ENCODE measurements around the gene ALDH8A1.
"Not testable (repeated sequence)": the region's sequence is repeated elsewhere in the genome, so short reads cannot be mapped to it uniquely, and the experiment has no call there.

ALDH8A1 gene

DNA sequence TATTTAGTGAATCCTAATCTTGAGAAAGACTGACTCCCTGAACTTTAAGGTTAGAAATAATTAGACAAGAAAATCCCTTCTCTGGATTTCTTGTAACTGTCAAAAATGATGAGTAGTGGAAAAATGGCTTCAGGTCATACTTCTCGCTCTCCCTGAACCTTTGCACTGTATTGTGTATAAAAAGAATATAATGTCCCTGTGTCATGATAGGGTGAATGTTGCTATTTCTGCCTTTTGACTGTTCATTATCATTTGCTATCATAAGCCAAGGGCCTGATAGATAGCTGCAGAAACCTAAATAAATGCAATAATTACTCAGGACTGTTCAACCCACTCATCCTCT lies 39.3 kb downstream of the ALDH8A1 start:
- no peak for DNase-seq (ENCODE audit: low read depth)

GRCh38 chr6:134909701-134910592 lies 40.0 kb downstream of the ALDH8A1 start:
- DNase-seq (ENCODE audit: low read depth), result no peak

- no peak for DNase-seq (ENCODE audit: low read depth)
Observed at GRCh38 chr6:134908906-134909516, 40.9 kb downstream of the ALDH8A1 start.

DNA sequence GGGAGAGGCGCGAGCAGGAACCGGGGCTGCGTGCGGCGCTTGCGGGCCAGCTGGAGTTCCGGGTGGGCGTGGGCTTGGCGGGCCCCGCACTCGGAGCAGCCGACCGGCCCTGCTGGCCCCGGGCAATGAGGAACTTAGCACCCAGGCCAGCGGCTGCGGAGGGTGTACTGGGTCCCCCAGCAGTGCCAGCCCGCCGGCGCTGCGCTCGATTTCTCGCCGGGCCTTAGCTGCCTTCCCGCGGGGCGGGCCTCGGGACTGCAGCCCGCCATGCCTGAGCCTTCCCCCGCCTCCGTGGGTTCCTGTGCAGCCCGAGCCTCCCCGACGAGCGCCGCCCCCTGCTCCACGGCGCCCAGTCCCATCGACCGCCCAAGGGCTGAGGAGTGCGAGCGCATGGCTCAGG lies 45.2 kb downstream of the ALDH8A1 start:
- DNase-seq (ENCODE audit: low read depth), result not testable (repeated sequence)

DNA sequence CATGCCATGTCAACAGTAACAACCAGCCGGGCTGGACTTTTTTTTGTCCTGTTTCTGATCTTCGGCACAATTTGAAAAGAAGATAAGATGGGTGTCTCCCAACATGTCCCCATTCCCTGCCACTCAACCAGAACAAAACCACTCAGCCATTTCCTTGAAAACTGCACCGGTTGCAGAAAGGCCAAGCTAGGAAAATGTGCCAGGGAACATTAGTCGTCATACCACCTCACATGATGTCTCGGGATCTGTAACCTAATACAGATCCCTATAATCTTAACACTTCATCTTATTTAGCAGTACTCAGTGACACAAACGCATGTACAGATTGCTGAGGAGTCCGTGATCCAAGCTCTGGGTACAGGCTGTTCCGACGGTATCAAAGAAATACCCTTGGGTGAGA lies 46.5 kb downstream of the ALDH8A1 start:
- no peak for DNase-seq (ENCODE audit: low read depth)

DNA sequence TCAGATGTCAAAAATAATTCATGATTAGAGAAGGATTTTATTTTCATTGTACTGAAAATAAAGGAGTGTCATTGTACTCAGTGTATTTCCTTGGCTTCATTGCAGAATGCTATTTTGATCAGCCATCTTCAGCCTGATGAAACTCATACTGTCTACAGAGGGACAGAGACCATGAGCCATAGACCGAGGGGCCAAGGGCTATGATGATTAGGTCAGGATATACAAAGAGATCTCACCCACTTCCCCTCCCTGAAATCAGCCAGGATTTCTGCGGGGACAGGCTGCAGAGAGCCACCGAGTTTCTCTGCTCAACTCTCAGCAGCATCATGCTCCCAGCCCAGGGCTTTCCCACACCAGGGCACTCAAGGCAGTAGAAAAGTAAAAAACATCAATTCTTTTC lies 47.0 kb downstream of the ALDH8A1 start:
- no peak for DNase-seq (ENCODE audit: low read depth)

GRCh38 chr6:134902074-134902861 lies 47.6 kb downstream of the ALDH8A1 start:
- DNase-seq (ENCODE audit: low read depth), result no peak

- no peak for DNase-seq (ENCODE audit: low read depth)
Observed at GRCh38 chr6:134898575-134898974, 51.3 kb downstream of the ALDH8A1 start.

DNA sequence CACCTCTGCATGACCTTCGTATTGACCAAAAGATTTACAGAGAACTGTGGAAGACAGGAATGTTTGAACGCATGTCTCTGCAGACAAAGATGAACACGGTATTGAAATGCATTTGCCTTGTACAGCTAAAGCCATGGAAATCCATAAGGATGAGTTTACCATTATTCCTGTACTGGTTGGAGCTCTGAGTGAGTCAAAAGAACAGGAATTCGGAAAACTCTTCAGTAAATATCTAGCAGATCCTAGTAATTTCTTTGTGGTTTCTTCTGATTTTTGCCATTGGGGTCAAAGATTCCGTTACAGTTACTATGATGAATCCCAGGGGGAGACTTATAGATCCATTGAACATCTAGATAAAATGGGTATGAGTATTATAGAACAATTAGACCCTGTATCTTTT lies 51.7 kb downstream of the ALDH8A1 start:
- not testable (repeated sequence) for DNase-seq (ENCODE audit: low read depth)

- no peak for DNase-seq (ENCODE audit: low read depth)
Observed at GRCh38 chr6:134896910-134897309, 53.0 kb downstream of the ALDH8A1 start.

DNA sequence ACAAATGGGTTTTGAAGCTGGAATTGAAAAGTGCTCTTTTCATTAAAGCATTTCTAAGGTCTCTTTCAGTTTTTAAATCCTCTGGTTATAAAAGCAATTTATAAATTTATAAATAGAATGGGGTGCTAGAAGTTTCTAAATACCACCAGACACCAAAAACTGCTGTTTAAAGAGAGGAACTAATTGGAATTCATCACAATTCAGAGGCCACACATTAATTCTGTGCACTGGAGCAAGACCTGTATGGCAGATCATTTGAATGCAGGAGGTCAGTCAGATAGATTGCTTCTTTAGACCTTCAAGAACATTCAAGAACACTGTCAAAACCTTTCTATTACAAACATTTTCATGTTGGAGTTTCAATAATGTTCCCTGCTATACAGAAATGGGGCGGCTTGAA lies 55.1 kb downstream of the ALDH8A1 start:
- DNase-seq (ENCODE audit: low read depth), result no peak

- no peak for DNase-seq (ENCODE audit: low read depth)
Observed at GRCh38 chr6:134892362-134892761, 57.5 kb downstream of the ALDH8A1 start.

DNA sequence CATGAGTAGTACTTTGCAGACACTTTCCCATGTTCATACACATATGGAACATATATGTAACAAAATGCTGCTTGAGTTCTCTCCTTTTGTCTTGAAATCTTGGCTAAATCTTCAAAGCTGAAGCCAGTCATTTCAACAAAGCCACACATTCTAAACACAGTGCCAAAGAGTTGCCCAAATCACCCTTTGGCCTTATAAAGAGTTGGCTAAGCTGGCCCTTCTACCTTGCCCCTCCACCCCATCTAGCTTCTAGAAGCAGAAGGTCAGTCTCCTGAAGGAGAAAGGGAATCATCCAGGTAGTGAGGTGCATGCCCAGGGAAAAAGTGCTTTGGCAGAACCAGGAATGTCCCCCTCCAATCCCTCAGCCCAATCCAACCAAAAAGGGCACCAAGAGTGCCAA lies 58.3 kb downstream of the ALDH8A1 start:
- DNase-seq (ENCODE audit: low read depth), result no peak

DNA sequence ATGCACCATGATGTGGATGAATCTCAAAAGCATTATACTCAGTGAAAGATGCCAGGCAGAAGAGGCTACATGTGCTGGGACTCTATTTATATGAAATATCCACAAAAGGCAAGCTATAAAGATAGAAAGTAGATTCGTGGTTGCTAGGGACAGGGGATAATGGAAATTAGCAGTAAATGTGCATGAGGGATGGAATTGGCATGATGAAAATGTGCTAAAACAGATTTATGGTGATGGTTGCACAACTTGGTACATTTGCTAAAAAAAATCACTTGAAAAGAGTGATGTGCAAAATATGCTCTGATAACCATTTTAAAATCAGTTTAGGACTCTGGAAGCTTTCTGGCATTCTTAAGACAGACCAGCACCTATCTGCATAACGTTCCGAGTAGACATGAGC lies 61.6 kb downstream of the ALDH8A1 start:
- no peak for DNase-seq (ENCODE audit: low read depth)

DNA sequence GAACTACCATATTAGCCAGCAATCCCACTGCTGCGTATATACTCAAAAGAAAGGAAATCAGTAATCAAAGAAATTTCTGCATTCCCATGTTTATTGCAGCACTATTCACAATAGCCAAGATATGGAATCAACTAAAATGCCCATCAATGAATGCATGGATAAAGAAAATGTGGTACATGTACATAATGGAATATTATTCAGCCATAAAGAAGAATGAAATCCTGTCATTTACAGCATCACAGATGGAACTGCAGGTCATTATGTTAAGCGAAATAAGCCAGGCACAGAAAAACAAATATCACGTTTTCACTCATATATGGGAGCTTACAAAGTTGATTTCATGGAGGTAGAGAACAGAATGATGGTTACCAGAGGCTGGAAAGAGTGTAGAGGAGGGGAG lies 65.1 kb downstream of the ALDH8A1 start:
- DNase-seq (ENCODE audit: low read depth), result no peak

DNA sequence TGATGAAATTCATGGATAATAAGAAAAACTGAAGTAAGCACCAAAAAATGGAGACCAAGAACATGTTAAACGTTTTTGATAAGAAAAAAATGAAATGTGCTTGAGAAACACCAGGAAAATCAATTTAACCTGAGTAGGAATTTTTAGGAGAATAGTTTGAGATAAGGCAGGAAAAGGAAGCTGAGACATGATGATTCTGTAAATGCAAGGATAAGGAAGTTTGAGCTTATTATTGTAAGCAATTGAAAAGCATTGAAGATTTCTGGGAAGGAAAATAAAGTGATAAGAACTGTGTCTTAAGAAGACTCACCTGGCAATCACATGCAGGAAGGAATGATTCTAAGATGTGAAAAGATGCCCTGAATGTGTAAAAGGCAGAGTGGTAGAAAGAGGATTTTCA lies 66.6 kb downstream of the ALDH8A1 start:
- DNase-seq (ENCODE audit: low read depth), result no peak

GRCh38 chr6:134882426-134883038 lies 67.4 kb downstream of the ALDH8A1 start:
- peak; percentile 25 for DNase-seq (ENCODE audit: low read depth)

DNA sequence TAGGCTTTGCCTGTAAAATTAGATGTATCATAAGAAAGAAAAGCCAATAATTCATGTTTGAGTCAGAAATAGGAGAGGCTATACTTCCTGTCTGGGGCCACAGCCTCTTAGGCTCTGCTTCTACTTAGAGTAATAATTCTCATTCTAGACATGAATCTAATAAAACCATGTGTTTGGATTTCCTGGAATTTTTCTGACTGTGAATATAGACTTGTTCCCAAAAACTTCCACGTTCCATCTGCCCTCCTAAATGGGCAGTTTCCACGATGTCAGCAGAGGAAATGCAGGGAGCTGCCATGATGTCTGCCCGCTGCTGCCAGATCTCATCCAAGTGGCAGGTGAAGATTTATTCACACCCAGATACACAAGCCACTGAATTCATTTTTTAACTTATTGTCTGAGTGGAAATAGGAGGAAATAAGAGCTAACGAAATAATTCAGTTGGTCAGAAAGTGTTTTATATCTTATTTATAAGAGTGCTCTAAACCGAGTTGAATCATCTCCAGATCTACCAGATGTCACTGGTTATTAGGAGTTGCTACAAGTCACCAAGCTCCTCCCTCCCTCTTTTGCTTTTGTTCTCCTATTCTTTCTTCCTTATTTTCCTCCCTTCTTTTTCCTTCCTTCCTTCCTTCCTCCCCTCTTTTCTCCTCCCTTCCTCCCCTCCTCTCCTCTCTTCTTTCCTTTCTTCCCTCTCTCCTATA lies 69.3 kb downstream of the ALDH8A1 start:
- DNase-seq (ENCODE audit: low read depth), result no peak

DNA sequence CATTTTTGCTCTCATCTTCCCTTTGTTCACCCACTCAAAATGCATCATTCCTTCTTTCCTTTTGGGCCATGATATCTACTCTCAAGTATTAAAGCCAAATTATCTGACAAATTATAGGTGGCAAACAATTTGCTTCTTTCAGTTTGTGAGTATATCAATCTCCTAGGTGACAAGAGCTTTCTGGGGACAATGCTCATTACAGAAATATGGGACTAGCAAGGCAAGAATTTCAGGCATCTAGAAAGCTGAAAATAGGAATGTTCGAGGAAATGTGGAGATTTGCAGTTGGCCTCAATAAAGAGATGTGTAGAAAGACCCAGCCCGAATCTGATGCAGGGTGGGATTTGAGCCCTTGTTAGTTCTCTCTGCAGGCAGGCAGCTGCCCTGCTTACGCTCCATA lies 71.8 kb downstream of the ALDH8A1 start:
- DNase-seq (ENCODE audit: low read depth), result no peak

DNA sequence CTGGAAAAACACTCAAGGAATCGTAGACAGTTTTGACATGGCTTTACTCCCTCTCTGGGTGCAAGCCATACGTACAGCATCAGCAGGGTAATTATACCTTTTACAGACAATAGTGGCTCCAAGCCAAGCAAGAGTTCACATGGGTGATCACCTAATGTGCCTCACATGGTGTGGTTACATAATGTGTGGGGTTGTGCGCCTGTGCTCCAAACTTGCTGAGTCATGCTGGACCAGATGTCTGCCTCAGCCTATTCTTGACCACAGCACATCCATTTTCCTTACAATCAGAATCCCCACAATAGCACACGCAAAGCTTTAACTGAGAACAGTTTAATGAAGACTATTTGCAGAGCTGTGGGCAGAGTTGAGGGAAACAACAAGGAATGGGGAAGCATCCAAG lies 74.5 kb downstream of the ALDH8A1 start:
- no peak for DNase-seq (ENCODE audit: low read depth)

DNA sequence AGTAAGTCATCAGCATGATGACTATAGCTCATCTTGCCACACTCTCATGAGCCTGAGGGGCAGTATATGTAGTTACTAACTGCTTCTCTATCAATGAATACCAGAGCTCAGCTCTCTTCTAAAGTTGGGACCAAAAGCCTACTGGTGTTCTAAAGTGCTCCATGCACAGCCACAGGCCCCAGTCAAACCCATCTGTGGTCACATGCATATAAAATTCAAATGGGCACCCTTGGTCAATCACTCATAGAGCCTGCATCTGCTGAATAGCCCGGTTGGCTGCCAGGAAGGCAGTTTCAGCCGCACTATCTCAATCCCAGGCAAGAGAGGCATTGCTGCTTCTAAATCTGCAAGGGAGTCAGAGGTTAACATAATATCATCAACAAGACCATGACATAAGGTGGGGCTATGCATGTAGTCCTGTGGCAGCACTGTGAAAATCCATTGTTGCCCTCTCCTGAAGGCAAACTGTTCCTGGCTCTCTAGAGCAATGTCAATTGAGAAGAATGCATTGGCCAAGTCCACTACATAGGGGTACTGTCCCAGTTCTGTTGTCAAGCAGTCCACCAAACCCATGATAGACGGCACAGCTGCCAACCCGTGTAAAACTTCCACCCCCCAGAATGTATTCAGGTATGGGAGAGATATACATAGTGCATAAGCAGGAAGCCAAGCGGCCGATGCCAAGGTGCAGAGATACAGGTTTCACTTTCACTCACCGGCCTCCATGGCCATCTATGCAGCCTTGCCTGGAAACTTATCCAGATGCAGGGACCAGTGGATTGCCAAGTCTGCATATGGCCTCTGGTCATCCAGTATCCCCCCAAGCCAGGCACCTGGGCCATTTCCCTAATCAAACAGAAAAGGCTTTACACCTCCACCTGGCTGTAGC lies 76.2 kb downstream of the ALDH8A1 start:
- peak; percentile 1 for DNase-seq (ENCODE audit: low read depth)

Data from activated T-helper 1 cell treated with Interleukin-2 at 50 U/mL for 16 hours (primary cell).